IgD-negative memory B cell (primary cell): ENCODE measurements around the gene SPATA17. TPM values are rescaled to one million over a fixed set of nuclear protein-coding genes. Genes with fewer than 3 reads are reported as not detected.

Experiments used
- H3K27ac Mint-ChIP-seq, 3 donors: one replicate each; pipeline ENCODE4 v1.8.0; 2020 to 2022; ENCODE audit warnings: mild to moderate bottlenecking in 3 of 3, mixed read lengths in 3 of 3, moderate library complexity in 1 of 3
- H3K27me3 Mint-ChIP-seq: one replicate; pipeline ENCODE4 v1.8.0; 2021; ENCODE audit warnings: mixed read lengths
- H3K36me3 Mint-ChIP-seq: one replicate; pipeline ENCODE4 v1.8.0; 2020; ENCODE audit warnings: mild to moderate bottlenecking, mixed read lengths
- H3K4me1 Mint-ChIP-seq, 3 donors: one replicate each; pipeline ENCODE4 v1.8.0; 2020 to 2022; ENCODE audit warnings: mixed read lengths in 3 of 3, mild to moderate bottlenecking in 1 of 3
- H3K4me3 Mint-ChIP-seq, 4 donors: one replicate each; pipeline ENCODE4 v1.8.0; 2020 to 2022; ENCODE audit warnings: mild to moderate bottlenecking in 4 of 4, mixed read lengths in 4 of 4, moderate library complexity in 3 of 4
- H3K9me3 Mint-ChIP-seq, 3 donors: one replicate each; pipeline ENCODE4 v1.8.0; 2020 to 2021; ENCODE audit warnings: mixed read lengths in 3 of 3, mild to moderate bottlenecking in 1 of 3
- polyA plus RNA-seq: library from polyadenylated mRNA; unstranded; fragments of 300-500 nt; fragmentation: Illumina TruSeq; gene quantifications from one replicate; pipeline ENCODE4 v1.2.3, GENCODE V29; 2021

The SPATA17 gene
- polyA plus RNA-seq, 1 donor from 2014 or later = not detected

GRCh38 chr1:217897100-217897499, 266.0 kb downstream of the SPATA17 start:
- Mint-ChIP-seq H3K9me3 (no peaks in the 10 kb centered on the region), H3K4me1 (no peaks in the 10 kb centered on the region), H3K27ac (no peak overlapping the region), H3K4me3 (peak overlapping the region in 1 of 4 donors; percentile 32), H3K36me3 (peaks cover 3% of the 10 kb centered on the region), H3K27me3 (no peaks in the 10 kb centered on the region)

DNA sequence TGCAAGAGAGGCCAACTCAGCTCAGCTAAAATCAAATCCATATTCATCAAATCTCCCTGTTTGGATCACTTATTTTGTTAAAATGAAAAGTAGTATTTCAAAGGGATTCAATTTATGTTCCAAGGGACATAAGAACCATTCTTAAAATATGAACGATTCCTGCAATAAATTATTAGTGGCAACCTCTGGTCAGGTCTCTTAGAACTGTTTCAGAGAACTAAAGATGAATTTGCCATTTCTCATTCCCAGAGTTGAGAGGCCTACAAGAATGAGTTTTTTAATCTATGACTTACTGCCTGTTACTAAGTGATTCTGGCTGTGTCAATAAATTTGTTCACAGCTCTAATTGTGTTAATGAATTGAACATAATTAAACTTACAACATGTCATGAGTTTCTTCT, 268.5 kb downstream of the SPATA17 start:
- no peaks in the 10 kb centered on the region for H3K4me1 Mint-ChIP-seq
- no peaks in the 10 kb centered on the region for H3K27me3 Mint-ChIP-seq
- no peak overlapping the region for H3K27ac Mint-ChIP-seq
- no peaks in the 10 kb centered on the region for H3K9me3 Mint-ChIP-seq
- no peak overlapping the region for H3K4me3 Mint-ChIP-seq
- H3K36me3 Mint-ChIP-seq = peaks cover 3% of the 10 kb centered on the region

DNA sequence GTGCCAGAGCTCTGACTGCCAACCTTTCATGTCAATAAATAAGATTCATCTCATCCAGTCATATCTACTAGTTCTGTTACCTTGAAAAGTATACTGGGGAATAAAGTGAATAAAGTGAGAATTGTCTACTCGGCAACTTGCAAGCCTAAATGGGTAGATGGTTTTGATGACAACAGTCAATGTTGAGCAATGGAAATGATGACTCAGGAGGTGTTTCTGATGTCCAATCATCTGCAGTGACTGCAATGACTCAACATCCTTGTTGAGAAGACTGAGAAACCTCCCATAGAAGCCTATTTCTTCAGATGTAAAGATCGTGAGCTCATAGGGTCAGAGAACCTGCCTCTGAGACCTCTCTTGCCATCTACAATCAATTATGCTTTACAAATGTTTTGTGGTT, 276.4 kb downstream of the SPATA17 start:
- Mint-ChIP-seq H3K4me1 (no peaks in the 10 kb centered on the region), H3K9me3 (peaks cover 0 to 1% (median 0%) of the 10 kb centered on the region in 3 donors), H3K36me3 (peaks cover 1% of the 10 kb centered on the region), H3K27ac (no peak overlapping the region), H3K4me3 (no peak overlapping the region), H3K27me3 (no peaks in the 10 kb centered on the region)

DNA sequence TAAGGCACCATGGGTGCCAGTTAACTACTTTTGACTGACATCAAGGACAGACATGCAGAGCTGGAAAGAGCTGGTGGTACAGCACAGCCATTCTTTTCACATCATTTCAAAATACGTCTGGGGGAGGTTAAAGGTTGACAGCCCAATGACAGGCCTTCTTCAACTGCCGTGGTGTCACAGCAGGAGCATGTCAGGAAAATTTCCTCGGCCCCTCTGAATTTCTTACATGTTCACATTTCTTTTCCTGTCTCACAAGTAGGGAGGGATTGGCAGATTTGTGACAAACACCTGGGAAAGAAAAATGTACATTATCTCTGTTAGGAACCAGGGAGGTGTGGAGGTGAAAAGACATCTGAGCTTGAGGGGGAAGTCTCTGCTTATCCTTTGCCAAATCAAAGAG, 279.1 kb downstream of the SPATA17 start:
- no peaks in the 10 kb centered on the region for H3K4me1 Mint-ChIP-seq
- H3K27me3 Mint-ChIP-seq = no peaks in the 10 kb centered on the region
- no peak overlapping the region for H3K4me3 Mint-ChIP-seq
- H3K9me3 Mint-ChIP-seq = peaks cover 0 to 4% (median 4%) of the 10 kb centered on the region in 3 donors
- H3K36me3 Mint-ChIP-seq = peaks cover 5% of the 10 kb centered on the region
- H3K27ac Mint-ChIP-seq = no peak overlapping the region

GRCh38 chr1:217910791-217911320, 279.7 kb downstream of the SPATA17 start:
- Mint-ChIP-seq H3K27ac (no peak overlapping the region), H3K4me1 (no peaks in the 10 kb centered on the region), H3K4me3 (no peak overlapping the region), H3K36me3 (peaks cover 5% of the 10 kb centered on the region), H3K27me3 (no peaks in the 10 kb centered on the region), H3K9me3 (peaks cover 0 to 5% (median 4%) of the 10 kb centered on the region in 3 donors)

- peaks cover 4% of the 10 kb centered on the region for H3K36me3 Mint-ChIP-seq
- H3K27ac Mint-ChIP-seq = no peak overlapping the region
- H3K9me3 Mint-ChIP-seq = peaks cover 0 to 9% (median 4%) of the 10 kb centered on the region in 3 donors
- no peak overlapping the region for H3K4me3 Mint-ChIP-seq
- H3K4me1 Mint-ChIP-seq = no peaks in the 10 kb centered on the region
- no peaks in the 10 kb centered on the region for H3K27me3 Mint-ChIP-seq
These were observed 280.8 kb downstream of the SPATA17 start for GRCh38 chr1:217911908-217912307.

DNA sequence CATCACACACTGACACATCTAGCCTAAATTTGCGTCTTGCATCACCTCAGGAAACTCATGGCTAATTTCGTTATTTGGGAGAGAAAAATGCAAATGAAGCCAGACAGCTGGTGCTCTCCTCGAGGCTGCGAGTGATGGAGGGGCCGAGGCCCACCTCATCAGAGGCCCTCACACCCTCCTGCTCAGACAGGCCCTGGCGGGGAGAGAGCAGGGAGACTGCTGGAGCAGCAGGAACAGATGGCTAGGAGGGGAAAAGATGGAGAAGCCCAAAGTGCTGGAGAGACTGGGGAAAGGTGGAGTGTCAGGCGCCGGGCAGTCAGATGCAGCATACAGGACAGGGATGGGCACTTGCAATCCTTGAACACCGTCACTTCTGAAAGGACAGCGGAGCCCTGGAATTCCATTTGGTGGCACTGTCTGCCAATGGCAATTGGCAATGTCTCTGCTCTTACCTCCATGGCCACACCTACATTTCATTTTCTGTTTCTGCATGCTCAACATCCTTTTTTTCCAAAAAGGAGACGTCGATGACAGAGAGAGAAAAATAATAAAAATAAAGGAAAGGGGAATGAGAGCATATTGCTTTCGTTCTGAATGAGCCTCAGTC, 286.2 kb downstream of the SPATA17 start:
- Mint-ChIP-seq H3K9me3 (peaks cover 2 to 11% (median 4%) of the 10 kb centered on the region in 3 donors), H3K27ac (no peak overlapping the region), H3K27me3 (no peaks in the 10 kb centered on the region), H3K4me1 (no peaks in the 10 kb centered on the region), H3K36me3 (peaks cover 4% of the 10 kb centered on the region), H3K4me3 (no peak overlapping the region)

DNA sequence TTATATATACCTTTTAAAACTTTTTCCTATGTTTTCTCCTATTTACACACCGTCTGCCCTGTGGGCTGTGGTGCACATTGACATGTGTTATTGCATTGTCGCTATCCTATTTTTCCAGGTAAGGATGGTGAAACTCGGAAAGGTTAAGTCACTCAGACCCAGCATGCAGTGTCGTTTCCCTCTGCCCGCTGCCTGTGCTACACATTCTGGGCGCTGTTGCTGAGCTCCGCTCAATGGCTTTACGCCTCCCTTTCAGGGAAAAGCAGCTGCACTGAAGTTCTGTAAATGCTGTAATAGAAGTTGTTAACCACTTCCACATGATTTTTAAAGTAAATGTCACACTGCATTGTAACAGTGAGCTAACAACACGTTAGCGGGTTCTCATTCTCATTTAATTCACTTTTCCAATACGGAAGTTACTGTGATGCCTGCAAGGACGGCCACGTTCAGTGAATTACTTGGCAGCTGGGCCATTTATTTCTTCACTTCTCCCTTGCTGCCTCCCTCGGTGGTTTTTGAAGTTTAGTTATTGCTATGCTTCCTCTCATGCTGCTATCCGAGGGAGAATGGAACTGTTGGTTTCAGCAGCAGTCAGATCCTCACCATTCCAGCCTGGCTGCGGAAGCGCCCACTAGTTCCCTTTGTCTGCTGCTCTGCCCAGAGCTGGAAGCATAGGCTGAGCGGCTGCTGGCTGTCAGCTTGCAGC, 288.7 kb downstream of the SPATA17 start:
- Mint-ChIP-seq H3K4me1 (no peaks in the 10 kb centered on the region), H3K9me3 (peaks cover 2 to 6% (median 4%) of the 10 kb centered on the region in 3 donors), H3K27me3 (peaks cover 4% of the 10 kb centered on the region), H3K4me3 (no peak overlapping the region), H3K36me3 (no peaks in the 10 kb centered on the region), H3K27ac (no peak overlapping the region)

Other genes starting within 250 kb of the SPATA17 start
- 2.9 TPM for gene GPATCH2, start 254 bp upstream of the SPATA17 start, polyA plus RNA-seq